ENCODE results near the gene HOXB7.

- TF ChIP-seq POLR2A (IDR thresholded peaks at IDR 0.05; ENCODE audit: low read depth, low read length) (no peak), POLR2AphosphoS5 (IDR thresholded peaks at IDR 0.05; ENCODE audit: low read depth, low read length) (no peak), TAF1 (IDR thresholded peaks at IDR 0.05; ENCODE audit: borderline replicate concordance, low read depth, low read length) (no peak)
Measured at GRCh38 chr17:48604770-48605329, 6.0 kb downstream of the HOXB7 start, which contains the start of gene HOXB6.

Measured in GM12892 (cell line).